Breast epithelium (tissue), 4 donors: ENCODE data around the gene CPEB2. TPM values are rescaled to one million over a fixed set of nuclear protein-coding genes. Genes with fewer than 3 reads are reported as not detected.

Source experiments
- DNase-seq, 2 donors: peaks; one replicate each; pipeline ENCODE4 v3.0.0-alpha.2; 2019; ENCODE audit warnings: low spot score in 2 of 2
- H3K27ac ChIP-seq, 2 donors: fragments of 200-600 bp; sonication (generic) in 1 of 2; one replicate each; pipeline ENCODE4 v1.5.1; 2016 to 2019; ENCODE audit warnings: mild to moderate bottlenecking in 1 of 2
- H3K27me3 ChIP-seq, 2 donors: fragments of 200-600 bp; sonication (generic) in 1 of 2; one replicate each; pipeline versions ENCODE4 v1.5.1 to v1.6.0; 2017 to 2019; ENCODE audit warnings: control low read depth in 1 of 2, mild to moderate bottlenecking in 1 of 2
- H3K36me3 ChIP-seq: fragments of 200-600 bp; one replicate; pipeline ENCODE4 v1.5.1; 2019
- H3K4me1 ChIP-seq, 2 donors: fragments of 200-600 bp; sonication (generic); one replicate each; pipeline ENCODE4 v1.5.1; 2016 to 2019; ENCODE audit warnings: control low read depth in 1 of 2
- H3K4me3 ChIP-seq, 3 donors: fragments of 200-600 bp; sonication (generic); 1 replicate in 2 of 3; 2 replicates in 1 of 3; pipeline ENCODE4 v1.5.1; 2016 to 2019; ENCODE audit warnings: mild to moderate bottlenecking in 3 of 3, moderate library complexity in 2 of 3
- H3K9me3 ChIP-seq, 2 donors: fragments of 200-600 bp; sonication (generic) in 1 of 2; one replicate each; pipeline ENCODE4 v1.5.1; 2016 to 2019; ENCODE audit warnings: control low read depth in 1 of 2
- CTCF ChIP-seq, 3 donors: fragments of 450-650 bp; IDR thresholded peaks; one replicate each; pipeline ENCODE4 v1.5.1; 2016 to 2017; ENCODE audit warnings: antibody characterized with exemption in 3 of 3, mild to moderate bottlenecking in 3 of 3, moderate library complexity in 3 of 3
- POLR2A ChIP-seq: fragments of 450-650 bp; IDR thresholded peaks from one replicate; pipeline ENCODE4 v1.6.1; 2016; ENCODE audit warnings: antibody characterized with exemption, mild to moderate bottlenecking, moderate library complexity
- POLR2AphosphoS5 ChIP-seq, 3 donors: sonication (generic); formaldehyde crosslinking; IDR thresholded peaks; one replicate each; pipeline ENCODE4 v1.6.1; 2017; ENCODE audit warnings: antibody characterized with exemption in 3 of 3
- intact Hi-C: fragments of 100-400 bp; cut with DNase I; formaldehyde crosslinking; loops from one replicate; pipeline ENCODE4 v1.15.1; 2023; ENCODE audit warnings: low total_unique reads
- total RNA-seq, 3 donors: library from RNA; depleted of rRNA; stranded (reverse); fragments of >200 nt; gene quantifications; one replicate each; pipeline ENCODE4 v1.1.0, GENCODE V29; 2016

The CPEB2 gene
- total RNA-seq, 3 donors from 2014 or later: 16.7 to 33.4 (median 26.4) TPM

DNA sequence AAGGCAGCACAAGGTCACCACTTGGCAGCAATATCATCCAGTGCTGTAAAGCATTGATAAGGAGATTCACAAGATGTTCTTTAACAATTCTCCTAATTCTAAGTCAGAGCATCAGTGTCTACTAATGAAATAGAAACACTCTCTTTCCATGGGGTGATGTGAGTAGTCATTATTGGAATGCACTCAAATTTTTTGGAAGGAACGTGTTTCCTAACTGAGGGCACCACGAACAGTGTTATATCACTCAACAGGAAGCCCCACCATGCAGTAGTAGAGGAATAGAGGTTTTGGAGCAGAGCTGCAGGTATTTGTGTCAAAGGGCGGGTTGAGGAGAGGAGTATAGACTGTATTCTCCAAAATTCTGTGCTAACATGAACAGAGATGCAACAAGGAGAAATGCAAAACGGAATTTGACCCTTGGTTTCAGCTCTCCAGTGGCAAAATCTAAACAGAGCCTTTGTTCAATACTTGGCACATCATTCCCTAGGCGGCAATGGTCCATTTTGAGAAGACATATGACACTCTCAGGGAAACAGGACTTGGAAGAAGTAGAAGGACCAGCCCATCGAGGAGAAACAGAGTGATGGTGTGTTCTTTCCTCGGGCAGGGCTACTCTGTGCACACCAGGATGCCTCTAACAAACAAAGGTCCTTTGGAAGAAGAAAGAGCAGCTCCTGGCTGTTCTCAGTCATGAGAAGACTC is 98.9 kb downstream of the CPEB2 start:
- TF ChIP-seq CTCF (IDR thresholded peaks at IDR 0.05): no peak
- TF ChIP-seq POLR2A: no peak
- TF ChIP-seq POLR2AphosphoS5 (IDR thresholded peaks at IDR 0.05): no peak
- intact Hi-C loops: no loop called here
- H3K27me3 ChIP-seq: no peaks in the 10 kb centered on the region
- H3K9me3 ChIP-seq: no peaks in the 10 kb centered on the region
- DNase-seq: no peak
- no peaks in the 10 kb centered on the region for H3K36me3 ChIP-seq
- no peak overlapping the region for H3K4me3 ChIP-seq
- no peaks in the 10 kb centered on the region for H3K4me1 ChIP-seq
- no peak overlapping the region for H3K27ac ChIP-seq

DNA sequence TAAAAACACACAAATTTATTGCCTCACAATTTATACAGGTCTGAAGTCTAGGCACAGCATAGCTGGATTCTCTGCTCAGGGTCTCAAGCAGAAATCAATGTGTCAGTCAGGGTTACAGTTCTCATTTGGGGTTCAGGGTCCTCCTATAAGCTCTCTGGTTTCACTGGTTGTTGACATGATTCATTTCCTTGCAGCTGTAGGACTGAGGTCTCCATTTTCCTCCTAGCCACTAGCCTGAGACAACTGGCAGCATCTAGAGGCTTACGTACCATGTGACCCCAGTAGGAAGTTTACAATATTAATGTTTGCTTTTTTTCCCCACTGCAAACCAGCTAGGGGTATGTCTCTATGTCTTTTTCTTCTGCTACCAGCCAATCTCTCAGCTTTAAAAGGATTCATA is 102.5 kb downstream of the CPEB2 start:
- Histone ChIP-seq H3K4me3 (no peak overlapping the region), H3K9me3 (no peaks in the 10 kb centered on the region), H3K27ac (no peak overlapping the region), H3K36me3 (no peaks in the 10 kb centered on the region), H3K4me1 (no peaks in the 10 kb centered on the region), H3K27me3 (no peaks in the 10 kb centered on the region)
- no peak for TF ChIP-seq CTCF (IDR thresholded peaks at IDR 0.05)
- TF ChIP-seq POLR2A: no peak
- no peak for TF ChIP-seq POLR2AphosphoS5 (IDR thresholded peaks at IDR 0.05)
- intact Hi-C loops: no loop called here
- DNase-seq: no peak

DNA sequence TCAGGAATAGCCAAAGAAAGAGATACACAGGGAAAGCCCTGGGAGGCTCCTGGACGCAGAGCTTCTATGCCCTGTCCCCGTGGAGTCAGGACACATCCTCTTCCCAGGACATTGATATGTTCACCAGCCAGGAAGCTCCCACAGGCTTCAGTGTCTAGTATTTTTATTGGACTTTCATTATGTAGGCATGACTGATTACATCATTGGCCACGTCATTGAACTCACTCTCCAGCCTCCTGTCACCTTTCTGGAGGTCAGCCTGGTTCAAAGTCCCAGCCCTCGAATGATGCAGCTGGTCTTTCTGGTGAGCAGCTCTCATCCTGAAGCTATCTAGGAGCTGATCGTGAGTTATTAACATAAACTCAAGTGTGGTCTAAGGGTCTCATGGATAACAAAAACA is 104.1 kb downstream of the CPEB2 start:
- intact Hi-C loops: no loop called here
- H3K27me3 ChIP-seq: no peaks in the 10 kb centered on the region
- TF ChIP-seq POLR2A: no peak
- TF ChIP-seq CTCF (IDR thresholded peaks at IDR 0.05): no peak
- TF ChIP-seq POLR2AphosphoS5 (IDR thresholded peaks at IDR 0.05): no peak
- H3K4me1 ChIP-seq: no peaks in the 10 kb centered on the region
- no peaks in the 10 kb centered on the region for H3K36me3 ChIP-seq
- no peak overlapping the region for H3K27ac ChIP-seq
- no peak for DNase-seq
- no peak overlapping the region for H3K4me3 ChIP-seq
- no peaks in the 10 kb centered on the region for H3K9me3 ChIP-seq

DNA sequence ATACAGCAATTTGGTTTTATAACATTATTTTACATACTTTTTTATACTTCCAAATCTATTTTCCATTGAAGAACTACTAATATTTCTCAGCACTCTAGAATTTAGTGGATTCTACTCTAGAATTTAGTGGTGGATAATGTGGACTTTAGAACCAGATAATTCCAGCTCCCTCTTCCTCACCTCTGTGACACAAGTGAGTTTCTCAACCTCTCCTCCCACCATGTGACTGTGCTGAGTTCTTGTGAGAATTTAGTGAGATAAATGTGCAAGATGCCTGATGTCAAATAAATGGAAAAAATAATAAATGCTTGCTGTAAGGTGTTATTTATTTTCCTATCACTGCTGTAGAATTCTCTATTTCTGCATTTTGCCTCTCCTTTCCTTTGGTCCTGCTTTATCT is 107.3 kb downstream of the CPEB2 start:
- intact Hi-C loops: no loop called here
- no peak overlapping the region for H3K27ac ChIP-seq

More for the DNA sequence above, 107.3 kb downstream of the CPEB2 start:
- H3K36me3 ChIP-seq: no peaks in the 10 kb centered on the region
- no peak for DNase-seq
- H3K4me3 ChIP-seq: no peak overlapping the region
- H3K4me1 ChIP-seq: no peaks in the 10 kb centered on the region
- no peaks in the 10 kb centered on the region for H3K9me3 ChIP-seq
- H3K27me3 ChIP-seq: no peaks in the 10 kb centered on the region
- TF ChIP-seq POLR2A (no peak), CTCF (IDR thresholded peaks at IDR 0.05) (no peak), POLR2AphosphoS5 (IDR thresholded peaks at IDR 0.05) (no peak)
